Hepatocyte (in vitro differentiated cells): ENCODE results near the gene XRCC1. TPM values are rescaled to one million over a fixed set of nuclear protein-coding genes. Genes with fewer than 3 reads are reported as not detected.

Experiments
- DNase-seq: peaks from one replicate; pipeline ENCODE4 v3.0.0-alpha.2; 2016; ENCODE audit warnings: low spot score
- H2AFZ ChIP-seq: fragments of 200-600 bp; sonication (generic); 2 replicates; pipeline ENCODE4 v1.6.0; 2016; ENCODE audit warnings: antibody characterized with exemption, mild to moderate bottlenecking
- H3K27ac ChIP-seq: fragments of 200-600 bp; sonication (generic); 2 replicates; pipeline ENCODE4 v1.5.1; 2016; ENCODE audit warnings: mild to moderate bottlenecking
- H3K27me3 ChIP-seq: fragments of 200-600 bp; sonication (generic); 2 replicates; pipeline ENCODE4 v1.6.1; 2016
- H3K36me3 ChIP-seq: fragments of 200-600 bp; sonication (generic); replicated peaks from 2 replicates; pipeline ENCODE4 v1.5.1; 2016; ENCODE audit warnings: low read depth; ENCODE audit not compliant: insufficient read depth
- H3K4me1 ChIP-seq: fragments of 200-600 bp; sonication (generic); 2 replicates; pipeline ENCODE4 v1.5.1; 2016; ENCODE audit warnings: mild to moderate bottlenecking, moderate library complexity; ENCODE audit not compliant: insufficient read depth
- H3K4me2 ChIP-seq: fragments of 200-600 bp; sonication (generic); 2 replicates; pipeline ENCODE4 v1.6.0; 2016
- H3K4me3 ChIP-seq: fragments of 200-600 bp; sonication (generic); 2 replicates; pipeline ENCODE4 v1.5.1; 2016; ENCODE audit warnings: mild to moderate bottlenecking
- H3K79me2 ChIP-seq: fragments of 200-600 bp; sonication (generic); 2 replicates; pipeline ENCODE4 v1.6.0; 2017; ENCODE audit warnings: mild to moderate bottlenecking
- H3K9me2 ChIP-seq: fragments of 200-600 bp; sonication (generic); replicated peaks from 2 replicates; pipeline ENCODE4 v1.6.0; 2017; ENCODE audit warnings: mild to moderate bottlenecking; ENCODE audit not compliant: insufficient read depth
- H3K9me3 ChIP-seq: fragments of 200-600 bp; sonication (generic); 2 replicates; pipeline ENCODE4 v1.5.1; 2016; ENCODE audit warnings: low read depth, mild to moderate bottlenecking
- H4K20me1 ChIP-seq: fragments of 200-600 bp; sonication (generic); 2 replicates; pipeline ENCODE4 v1.6.0; 2016; ENCODE audit warnings: mild to moderate bottlenecking; ENCODE audit not compliant: insufficient read depth, poor library complexity, severe bottlenecking
- EZH2 ChIP-seq: fragments of 200-600 bp; sonication (generic); IDR thresholded peaks from 2 replicates; pipeline ENCODE4 v1.6.1; 2016; ENCODE audit warnings: antibody characterized with exemption, mild to moderate bottlenecking, borderline replicate concordance
- EZH2phosphoT487 ChIP-seq: fragments of 200-600 bp; sonication (generic); IDR thresholded peaks from one replicate; pipeline ENCODE4 v1.6.1; 2018; ENCODE audit warnings: antibody characterized with exemption, mild to moderate bottlenecking, low read depth, moderate library complexity; ENCODE audit not compliant: unreplicated experiment, severe bottlenecking
- WGBS: methylation state at CpG from one replicate; pipeline ENCODE4 v1.1.6; 2016; ENCODE audit warnings: low lambda C conversion rate; ENCODE audit errors: missing lambda C conversion rate; 5-methylcytosine and 5-hydroxymethylcytosine counted together
- polyA plus RNA-seq: library from polyadenylated mRNA; unstranded; fragments of >200 nt; fragmentation: Nextera tagmentation; extraction: Ambion mirVana; gene quantifications from 2 replicates; pipeline ENCODE4 v1.2.1, GENCODE V29; 2016
- total RNA-seq: library from RNA; depleted of rRNA; stranded (reverse); fragments of >200 nt; gene quantifications from 2 replicates; pipeline ENCODE4 v1.2.3, GENCODE V29; 2014
- TF ChIP-seq, protein P1 (sequence below): fragments of 200-600 bp; sonication (generic); IDR thresholded peaks from 2 replicates; pipeline ENCODE4 v1.5.1; 2016; ENCODE audit warnings: antibody characterized with exemption, mild to moderate bottlenecking; ENCODE audit not compliant: poor library complexity

XRCC1 gene
- total and polyA plus RNA-seq, 2 experiments from 2014 or later = 27.8 to 34.3 TPM

DNA sequence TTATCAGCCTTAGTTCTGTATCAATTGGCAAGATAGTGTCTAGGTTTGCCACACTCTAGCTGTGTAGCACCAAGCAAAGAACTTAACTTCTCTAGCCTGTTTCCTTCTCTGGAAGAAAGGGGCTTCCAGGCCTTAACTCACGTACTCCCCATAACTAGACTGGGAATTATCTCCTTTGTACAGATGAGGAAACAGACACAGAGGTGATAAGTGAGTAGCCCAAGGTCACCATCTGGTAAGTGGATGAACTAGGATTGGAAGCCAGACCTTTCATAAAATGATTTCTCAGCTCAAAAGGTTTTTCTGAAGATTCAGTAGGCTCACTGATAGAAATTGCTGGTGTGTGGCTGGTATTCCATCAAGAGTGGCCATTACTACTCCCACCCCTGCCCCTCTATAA is 41.0 kb upstream of the XRCC1 start:
- no peak overlapping the region for H3K4me2 ChIP-seq
- peaks cover 60% of the 10 kb centered on the region for H3K79me2 ChIP-seq
- no peak overlapping the region for H2AFZ ChIP-seq
- H3K4me3 ChIP-seq = no peak overlapping the region
- H3K36me3 ChIP-seq = no peaks in the 10 kb centered on the region
- H3K27ac ChIP-seq = no peak overlapping the region
- H3K9me2 ChIP-seq = no peaks in the 10 kb centered on the region
- no peaks in the 10 kb centered on the region for H3K9me3 ChIP-seq
- TF ChIP-seq EZH2 (no peak), EZH2phosphoT487 (no peak)
- TF ChIP-seq, protein P1, sequence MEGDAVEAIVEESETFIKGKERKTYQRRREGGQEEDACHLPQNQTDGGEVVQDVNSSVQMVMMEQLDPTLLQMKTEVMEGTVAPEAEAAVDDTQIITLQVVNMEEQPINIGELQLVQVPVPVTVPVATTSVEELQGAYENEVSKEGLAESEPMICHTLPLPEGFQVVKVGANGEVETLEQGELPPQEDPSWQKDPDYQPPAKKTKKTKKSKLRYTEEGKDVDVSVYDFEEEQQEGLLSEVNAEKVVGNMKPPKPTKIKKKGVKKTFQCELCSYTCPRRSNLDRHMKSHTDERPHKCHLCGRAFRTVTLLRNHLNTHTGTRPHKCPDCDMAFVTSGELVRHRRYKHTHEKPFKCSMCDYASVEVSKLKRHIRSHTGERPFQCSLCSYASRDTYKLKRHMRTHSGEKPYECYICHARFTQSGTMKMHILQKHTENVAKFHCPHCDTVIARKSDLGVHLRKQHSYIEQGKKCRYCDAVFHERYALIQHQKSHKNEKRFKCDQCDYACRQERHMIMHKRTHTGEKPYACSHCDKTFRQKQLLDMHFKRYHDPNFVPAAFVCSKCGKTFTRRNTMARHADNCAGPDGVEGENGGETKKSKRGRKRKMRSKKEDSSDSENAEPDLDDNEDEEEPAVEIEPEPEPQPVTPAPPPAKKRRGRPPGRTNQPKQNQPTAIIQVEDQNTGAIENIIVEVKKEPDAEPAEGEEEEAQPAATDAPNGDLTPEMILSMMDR = no peak
- H4K20me1 ChIP-seq = no peaks in the 10 kb centered on the region
- H3K27me3 ChIP-seq = no peaks in the 10 kb centered on the region
- 50% methylated on average over 1 of the region's 1 CpG for WGBS
- H3K4me1 ChIP-seq = peaks cover 7% of the 10 kb centered on the region
- DNase-seq = no peak

DNA sequence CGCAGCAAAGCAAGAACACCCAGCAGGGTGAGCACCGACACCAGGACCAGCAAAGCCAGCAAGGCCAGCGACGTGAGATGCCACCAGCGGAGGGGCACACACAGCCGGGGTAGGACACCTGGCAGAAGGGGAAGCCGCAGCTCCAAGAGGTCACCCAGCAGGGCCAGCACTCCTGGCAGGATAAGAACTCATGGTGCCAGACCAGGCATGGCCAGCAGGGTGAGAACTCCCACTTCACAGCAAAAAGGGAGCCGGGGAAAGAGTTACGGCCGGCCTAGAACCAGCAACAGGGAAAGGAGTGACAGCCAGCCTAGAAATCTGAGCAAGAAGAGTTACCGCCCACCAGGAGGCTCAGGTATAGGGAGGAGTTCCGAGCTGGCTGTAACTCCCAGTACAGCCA is 37.0 kb upstream of the XRCC1 start:
- 99% methylated on average over 12 of the region's 12 CpGs for WGBS
- Histone ChIP-seq H3K27me3 (no peaks in the 10 kb centered on the region), H3K36me3 (no peaks in the 10 kb centered on the region), H3K4me3 (no peak overlapping the region), H3K27ac (no peak overlapping the region), H2AFZ (no peak overlapping the region), H3K4me1 (no peaks in the 10 kb centered on the region), H4K20me1 (no peaks in the 10 kb centered on the region), H3K9me2 (no peaks in the 10 kb centered on the region), H3K79me2 (peaks cover 37% of the 10 kb centered on the region), H3K4me2 (no peak overlapping the region), H3K9me3 (no peaks in the 10 kb centered on the region)
- TF ChIP-seq, protein P1 = no peak
- TF ChIP-seq EZH2 = no peak
- TF ChIP-seq EZH2phosphoT487 = no peak
- no peak for DNase-seq

DNA sequence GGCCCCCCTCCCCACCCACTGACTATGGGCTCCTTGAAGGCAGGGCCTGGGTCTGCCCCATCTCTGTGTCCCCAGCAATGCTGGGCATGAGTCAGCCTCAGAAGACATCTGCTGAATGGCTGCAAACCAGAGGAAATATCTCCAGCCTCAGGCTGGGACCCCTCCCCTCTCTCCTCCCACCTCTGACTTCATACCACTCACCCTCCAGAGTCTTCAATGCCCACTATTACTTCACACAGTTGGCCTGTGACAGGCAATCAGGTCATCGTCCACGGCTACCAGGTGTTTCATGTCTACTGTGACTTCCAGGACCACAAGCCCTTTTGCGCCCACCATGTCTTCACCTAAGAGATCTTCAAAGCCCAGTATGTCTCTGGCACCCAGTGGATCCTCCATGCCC is 36.5 kb upstream of the XRCC1 start, which contains the start of gene SRRM5:
Gene SRRM5 (plus strand): TSS at position 301 of the 400 bp plus-strand sequence. CDS start 34 bp downstream, at position 335.
- H3K79me2 ChIP-seq = peaks cover 31% of the 10 kb centered on the region
- H3K9me3 ChIP-seq = no peaks in the 10 kb centered on the region
- H3K27me3 ChIP-seq = no peaks in the 10 kb centered on the region
- DNase-seq = no peak
- H3K9me2 ChIP-seq = no peaks in the 10 kb centered on the region
- H3K4me2 ChIP-seq = no peak within 1 kb of the TSS
- WGBS = 87% methylated on average over 3 of the region's 3 CpGs
- H3K4me3 ChIP-seq = no peak within 1 kb of the TSS
- H3K36me3 ChIP-seq = no peaks in the 10 kb centered on the region
- H2AFZ ChIP-seq = no peak within 1 kb of the TSS
- no peaks in the 10 kb centered on the region for H4K20me1 ChIP-seq
- TF ChIP-seq EZH2 (no peak), EZH2phosphoT487 (no peak)
- TF ChIP-seq, protein P1 = no peak
- H3K4me1 ChIP-seq = no peaks in the 10 kb centered on the region
- no peak within 1 kb of the TSS for H3K27ac ChIP-seq

DNA sequence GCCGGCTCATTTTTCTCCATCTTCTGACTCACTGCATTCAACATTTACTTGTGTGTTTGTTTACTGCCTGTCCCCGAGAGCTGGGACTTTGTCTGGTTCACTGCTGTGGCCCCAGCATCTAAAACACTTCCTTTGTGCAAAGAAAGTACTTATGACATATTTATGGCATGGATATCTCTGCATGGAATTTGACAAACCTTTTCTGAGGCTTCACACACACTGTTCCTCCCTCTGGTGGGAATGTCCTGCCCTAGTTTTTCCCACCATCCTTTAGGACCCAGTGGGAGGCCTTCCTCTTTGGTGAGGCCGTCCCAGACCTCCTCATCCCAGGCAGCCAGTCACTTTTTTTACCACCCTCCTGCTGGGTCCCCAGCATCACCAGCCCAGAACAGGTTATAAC is 35.2 kb upstream of the XRCC1 start:
- Histone ChIP-seq H2AFZ (no peak overlapping the region), H3K4me2 (no peak overlapping the region), H4K20me1 (no peaks in the 10 kb centered on the region), H3K79me2 (peaks cover 20% of the 10 kb centered on the region), H3K4me1 (no peaks in the 10 kb centered on the region), H3K27ac (no peak overlapping the region), H3K36me3 (no peaks in the 10 kb centered on the region), H3K9me3 (no peaks in the 10 kb centered on the region), H3K27me3 (no peaks in the 10 kb centered on the region), H3K9me2 (no peaks in the 10 kb centered on the region), H3K4me3 (no peak overlapping the region)
- WGBS = 78% methylated on average over 3 of the region's 3 CpGs
- DNase-seq = no peak
- TF ChIP-seq, protein P1 = no peak
- TF ChIP-seq EZH2phosphoT487 (no peak), EZH2 (no peak)
